SJCRH30 (cell line): ENCODE data around the gene ADPRHL1. TPM values are rescaled to one million over a fixed set of nuclear protein-coding genes. Genes with fewer than 3 reads are reported as not detected.
A peak's percentile ranks its signal among the peaks of the same experiment; 100 is the strongest.

Experiments
- DNase-seq, 2 experiments: peaks; one replicate each; pipeline ENCODE4 v3.0.0-alpha.2; 2015 to 2020
- H3K27ac ChIP-seq: fragments of 250-450 bp; sonication (Bioruptor Pico); 2 replicates; pipeline ENCODE4 v1.5.1; 2020; ENCODE audit warnings: mild to moderate bottlenecking, moderate library complexity
- H3K27me3 ChIP-seq: fragments of 250-450 bp; sonication (Bioruptor Pico); 2 replicates; pipeline ENCODE4 v1.5.1; 2020; ENCODE audit warnings: mild to moderate bottlenecking, moderate library complexity
- H3K36me3 ChIP-seq: fragments of 250-450 bp; sonication (Bioruptor Pico); 2 replicates; pipeline ENCODE4 v1.5.1; 2020; ENCODE audit warnings: mild to moderate bottlenecking, moderate library complexity
- H3K4me1 ChIP-seq: fragments of 250-450 bp; sonication (Bioruptor Pico); 2 replicates; pipeline ENCODE4 v1.5.1; 2020; ENCODE audit warnings: mild to moderate bottlenecking, moderate library complexity
- H3K4me3 ChIP-seq: fragments of 250-450 bp; sonication (Bioruptor Pico); 2 replicates; pipeline ENCODE4 v1.5.1; 2020; ENCODE audit warnings: mild to moderate bottlenecking, moderate library complexity
- H3K9me3 ChIP-seq: fragments of 250-450 bp; sonication (Bioruptor Pico); replicated peaks from 2 replicates; pipeline ENCODE4 v1.5.1; 2020; ENCODE audit warnings: mild to moderate bottlenecking, moderate library complexity
- total RNA-seq: library from RNA; depleted of rRNA; stranded (reverse); fragments of >200 nt; shearing (Covaris generic); gene quantifications from 2 replicates; pipeline ENCODE4 v1.2.3, GENCODE V29; 2014

ADPRHL1 gene
- total RNA-seq, 1 experiment from 2014 or later = 2.2 TPM

GRCh38 chr13:113365583-113365970 is 87.7 kb downstream of the ADPRHL1 start:
- no peaks in the 10 kb centered on the region for H3K9me3 ChIP-seq

GRCh38 chr13:113364901-113365582 is 88.2 kb downstream of the ADPRHL1 start:
- H3K4me1 ChIP-seq = no peaks in the 10 kb centered on the region
- no peak overlapping the region for H3K27ac ChIP-seq
- no peaks in the 10 kb centered on the region for H3K36me3 ChIP-seq
- H3K4me3 ChIP-seq = peak overlapping the region; percentile 60
- peak in 1 of 2 experiments; percentile 18 for DNase-seq
- no peaks in the 10 kb centered on the region for H3K27me3 ChIP-seq
- no peaks in the 10 kb centered on the region for H3K9me3 ChIP-seq

More at GRCh38 chr13:113365583-113365970, 87.7 kb downstream of the ADPRHL1 start:
- Histone ChIP-seq H3K36me3 (no peaks in the 10 kb centered on the region), H3K27me3 (no peaks in the 10 kb centered on the region), H3K4me1 (no peaks in the 10 kb centered on the region), H3K27ac (no peak overlapping the region), H3K4me3 (no peak overlapping the region)
- DNase-seq = no peak

- H3K36me3 ChIP-seq = no peaks in the 10 kb centered on the region
- no peak overlapping the region for H3K27ac ChIP-seq
- H3K9me3 ChIP-seq = no peaks in the 10 kb centered on the region
- DNase-seq = peak in 1 of 2 experiments; percentile 50
- no peaks in the 10 kb centered on the region for H3K27me3 ChIP-seq
- H3K4me1 ChIP-seq = no peaks in the 10 kb centered on the region
- peak overlapping the region; percentile 60 for H3K4me3 ChIP-seq
These were observed 88.9 kb downstream of the ADPRHL1 start for GRCh38 chr13:113364311-113364889.

GRCh38 chr13:113361406-113361805 is 91.9 kb downstream of the ADPRHL1 start:
- Histone ChIP-seq H3K4me3 (no peak overlapping the region), H3K4me1 (no peaks in the 10 kb centered on the region), H3K9me3 (no peaks in the 10 kb centered on the region), H3K27me3 (no peaks in the 10 kb centered on the region; the same call in 1 of the 2 replicates), H3K27ac (no peak overlapping the region), H3K36me3 (no peaks in the 10 kb centered on the region)
- DNase-seq = no peak

GRCh38 chr13:113360446-113360845 is 92.8 kb downstream of the ADPRHL1 start:
- no peaks in the 10 kb centered on the region for H3K9me3 ChIP-seq
- no peaks in the 10 kb centered on the region for H3K4me1 ChIP-seq
- no peaks in the 10 kb centered on the region; the same call in 1 of the 2 replicates for H3K27me3 ChIP-seq
- no peaks in the 10 kb centered on the region for H3K36me3 ChIP-seq
- DNase-seq = no peak
- H3K27ac ChIP-seq = no peak overlapping the region
- no peak overlapping the region for H3K4me3 ChIP-seq

GRCh38 chr13:113359571-113359970 is 93.7 kb downstream of the ADPRHL1 start:
- H3K9me3 ChIP-seq = no peaks in the 10 kb centered on the region
- H3K27me3 ChIP-seq = no peaks in the 10 kb centered on the region; the same call in 1 of the 2 replicates
- no peaks in the 10 kb centered on the region for H3K4me1 ChIP-seq
- no peak for DNase-seq
- H3K27ac ChIP-seq = no peak overlapping the region
- no peaks in the 10 kb centered on the region for H3K36me3 ChIP-seq
- no peak overlapping the region for H3K4me3 ChIP-seq

- no peak overlapping the region for H3K27ac ChIP-seq
- no peak for DNase-seq
These were observed 94.6 kb downstream of the ADPRHL1 start for GRCh38 chr13:113358653-113359190.

GRCh38 chr13:113357529-113357928 is 95.8 kb downstream of the ADPRHL1 start:
- no peak for DNase-seq
- Histone ChIP-seq H3K27me3 (no peaks in the 10 kb centered on the region; the same call in 1 of the 2 replicates), H3K27ac (no peak overlapping the region), H3K4me3 (no peak overlapping the region), H3K36me3 (no peaks in the 10 kb centered on the region), H3K4me1 (no peaks in the 10 kb centered on the region), H3K9me3 (no peaks in the 10 kb centered on the region)

More at GRCh38 chr13:113358653-113359190, 94.6 kb downstream of the ADPRHL1 start:
- H3K36me3 ChIP-seq = no peaks in the 10 kb centered on the region
- no peak overlapping the region for H3K4me3 ChIP-seq
- no peaks in the 10 kb centered on the region for H3K9me3 ChIP-seq
- no peaks in the 10 kb centered on the region for H3K4me1 ChIP-seq
- H3K27me3 ChIP-seq = no peaks in the 10 kb centered on the region; the same call in 1 of the 2 replicates

- no peak overlapping the region for H3K4me3 ChIP-seq
- no peaks in the 10 kb centered on the region for H3K9me3 ChIP-seq
- DNase-seq = no peak
- no peaks in the 10 kb centered on the region for H3K36me3 ChIP-seq
- H3K4me1 ChIP-seq = no peaks in the 10 kb centered on the region
- H3K27me3 ChIP-seq = no peaks in the 10 kb centered on the region; the same call in 1 of the 2 replicates
- no peak overlapping the region for H3K27ac ChIP-seq
These were observed 96.7 kb downstream of the ADPRHL1 start for GRCh38 chr13:113356596-113356995.

GRCh38 chr13:113355621-113356020 is 97.7 kb downstream of the ADPRHL1 start:
- Histone ChIP-seq H3K4me1 (no peaks in the 10 kb centered on the region; the same call in 1 of the 2 replicates), H3K27me3 (no peaks in the 10 kb centered on the region; the same call in 1 of the 2 replicates)
- DNase-seq = no peak

GRCh38 chr13:113354831-113355610 is 98.3 kb downstream of the ADPRHL1 start:
- Histone ChIP-seq H3K4me3 (no peak overlapping the region), H3K36me3 (no peaks in the 10 kb centered on the region), H3K27ac (no peak overlapping the region), H3K4me1 (no peaks in the 10 kb centered on the region; the same call in 1 of the 2 replicates), H3K27me3 (no peaks in the 10 kb centered on the region; the same call in 1 of the 2 replicates), H3K9me3 (no peaks in the 10 kb centered on the region)
- no peak for DNase-seq

More at GRCh38 chr13:113355621-113356020, 97.7 kb downstream of the ADPRHL1 start:
- Histone ChIP-seq H3K36me3 (no peaks in the 10 kb centered on the region), H3K4me3 (no peak overlapping the region), H3K9me3 (no peaks in the 10 kb centered on the region), H3K27ac (no peak overlapping the region)

GRCh38 chr13:113353254-113353653 is 100.0 kb downstream of the ADPRHL1 start:
- DNase-seq = no peak
- no peaks in the 10 kb centered on the region for H3K9me3 ChIP-seq
- no peaks in the 10 kb centered on the region for H3K36me3 ChIP-seq
- H3K4me3 ChIP-seq = no peak overlapping the region
- H3K27ac ChIP-seq = no peak overlapping the region
- no peaks in the 10 kb centered on the region; the same call in 1 of the 2 replicates for H3K4me1 ChIP-seq
- no peaks in the 10 kb centered on the region; the same call in 1 of the 2 replicates for H3K27me3 ChIP-seq

GRCh38 chr13:113351514-113352026 is 101.7 kb downstream of the ADPRHL1 start:
- Histone ChIP-seq H3K9me3 (no peaks in the 10 kb centered on the region), H3K27ac (no peak overlapping the region), H3K4me1 (no peaks in the 10 kb centered on the region; the same call in 1 of the 2 replicates), H3K4me3 (peak overlapping the region; percentile 47), H3K36me3 (no peaks in the 10 kb centered on the region), H3K27me3 (no peaks in the 10 kb centered on the region)
- peak; percentile 24 to 38 for DNase-seq

- no peaks in the 10 kb centered on the region for H3K27me3 ChIP-seq
- H3K27ac ChIP-seq = no peak overlapping the region
- no peak overlapping the region for H3K4me3 ChIP-seq
- no peaks in the 10 kb centered on the region; the same call in 1 of the 2 replicates for H3K4me1 ChIP-seq
- H3K36me3 ChIP-seq = no peaks in the 10 kb centered on the region
- DNase-seq = no peak
- H3K9me3 ChIP-seq = no peaks in the 10 kb centered on the region
These were observed 102.4 kb downstream of the ADPRHL1 start for GRCh38 chr13:113350938-113351335.
